Dendritic cell treated with granulocyte-macrophage colony-stimulating factor and Interleukin-4, amounts not matched to agents 40 ng/mL and 50 ng/mL, for 4 days (primary cell): ENCODE data around the gene CTNNA2.

Experiments used
- H3K27ac Mint-ChIP-seq: one replicate; pipeline ENCODE4 v1.8.0; 2022; ENCODE audit warnings: mild to moderate bottlenecking, mixed read lengths
- H3K27me3 Mint-ChIP-seq: one replicate; pipeline ENCODE4 v1.8.0; 2022; ENCODE audit warnings: mild to moderate bottlenecking, mixed read lengths
- H3K36me3 Mint-ChIP-seq: one replicate; pipeline ENCODE4 v1.8.0; 2022; ENCODE audit warnings: low read depth, mixed read lengths
- H3K4me1 Mint-ChIP-seq: one replicate; pipeline ENCODE4 v1.8.0; 2022; ENCODE audit warnings: low read depth, mixed read lengths
- H3K4me3 Mint-ChIP-seq: one replicate; pipeline ENCODE4 v1.8.0; 2022; ENCODE audit warnings: mild to moderate bottlenecking, moderate library complexity, mixed read lengths
- H3K9me3 Mint-ChIP-seq: one replicate; pipeline ENCODE4 v1.8.0; 2022; ENCODE audit warnings: mixed read lengths
- intact Hi-C: fragments of 100-400 bp; cut with micrococcal nuclease; formaldehyde crosslinking; loops from one replicate; pipeline ENCODE4 v1.15.0; 2022

The CTNNA2 gene

DNA sequence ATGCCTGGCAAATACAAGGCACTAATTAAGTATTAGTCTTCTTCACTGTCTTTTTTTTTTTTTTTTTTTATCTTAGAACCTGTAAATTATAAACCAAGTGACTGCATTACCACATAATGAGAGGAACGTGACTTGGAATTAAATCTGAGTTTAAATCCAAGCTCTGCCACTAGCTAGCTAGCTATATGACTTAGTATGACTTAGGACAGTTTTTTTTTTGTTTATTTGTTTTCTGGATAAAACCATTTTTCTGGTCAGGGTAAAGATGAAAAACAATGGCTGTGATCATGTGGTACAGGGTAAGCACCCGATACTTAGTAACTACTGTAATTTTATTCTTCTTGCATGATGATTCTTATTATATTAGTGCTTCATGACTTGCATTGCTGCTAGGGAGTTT lies 983.5 kb downstream of the CTNNA2 start:
- Mint-ChIP-seq H3K4me1 (no peaks in the 10 kb centered on the region), H3K27me3 (no peaks in the 10 kb centered on the region), H3K27ac (no peak overlapping the region), H3K4me3 (no peak overlapping the region), H3K36me3 (no peaks in the 10 kb centered on the region), H3K9me3 (no peaks in the 10 kb centered on the region)
- intact Hi-C loops: no loop called here

DNA sequence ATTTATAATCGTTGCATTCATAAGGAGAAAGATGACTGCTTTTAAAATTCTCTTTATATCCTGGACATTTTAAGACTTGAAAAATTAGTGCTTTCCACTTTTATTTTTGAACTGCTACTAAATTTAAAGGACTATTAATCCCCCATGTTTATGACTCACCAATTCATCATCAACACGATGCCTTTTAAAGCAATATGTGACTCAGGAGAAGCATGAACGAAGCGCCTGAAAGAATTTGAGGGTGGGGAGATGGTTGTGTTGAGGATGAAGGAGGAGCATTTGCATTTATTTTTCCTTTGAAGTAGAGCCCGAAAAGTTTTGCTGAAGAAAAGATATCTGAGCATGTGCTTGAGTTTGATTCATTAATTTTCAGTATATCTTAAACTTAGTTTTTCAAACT lies 983.9 kb downstream of the CTNNA2 start:
- no peak overlapping the region for H3K27ac Mint-ChIP-seq

DNA sequence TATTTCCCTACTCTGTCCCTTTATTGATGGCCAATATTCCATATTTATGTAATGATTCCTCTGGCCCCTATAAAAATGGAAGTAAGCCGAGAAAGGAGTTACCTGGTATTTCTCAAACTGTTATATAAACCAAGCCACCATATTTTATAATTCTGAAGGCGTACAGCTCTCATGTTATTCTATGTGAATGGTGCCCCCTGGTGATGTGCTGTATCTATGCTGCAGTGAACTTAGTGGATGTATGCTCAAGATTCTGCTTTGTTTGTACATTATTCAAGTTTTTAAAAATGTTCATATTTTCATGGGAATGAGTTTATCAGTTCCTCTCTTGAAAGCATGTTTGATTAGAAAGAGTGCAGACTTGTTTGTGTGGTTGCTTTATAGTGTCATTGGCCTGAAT lies 986.2 kb downstream of the CTNNA2 start:
- H3K4me3 Mint-ChIP-seq: no peak overlapping the region
- intact Hi-C loops: no loop called here
- no peaks in the 10 kb centered on the region for H3K27me3 Mint-ChIP-seq
- no peaks in the 10 kb centered on the region for H3K36me3 Mint-ChIP-seq
- H3K9me3 Mint-ChIP-seq: no peaks in the 10 kb centered on the region
- no peaks in the 10 kb centered on the region for H3K4me1 Mint-ChIP-seq
- no peak overlapping the region for H3K27ac Mint-ChIP-seq

More for the DNA sequence above, 983.9 kb downstream of the CTNNA2 start:
- intact Hi-C loops: no loop called here
- Mint-ChIP-seq H3K9me3 (no peaks in the 10 kb centered on the region), H3K4me3 (no peak overlapping the region), H3K36me3 (no peaks in the 10 kb centered on the region), H3K4me1 (no peaks in the 10 kb centered on the region), H3K27me3 (no peaks in the 10 kb centered on the region)

DNA sequence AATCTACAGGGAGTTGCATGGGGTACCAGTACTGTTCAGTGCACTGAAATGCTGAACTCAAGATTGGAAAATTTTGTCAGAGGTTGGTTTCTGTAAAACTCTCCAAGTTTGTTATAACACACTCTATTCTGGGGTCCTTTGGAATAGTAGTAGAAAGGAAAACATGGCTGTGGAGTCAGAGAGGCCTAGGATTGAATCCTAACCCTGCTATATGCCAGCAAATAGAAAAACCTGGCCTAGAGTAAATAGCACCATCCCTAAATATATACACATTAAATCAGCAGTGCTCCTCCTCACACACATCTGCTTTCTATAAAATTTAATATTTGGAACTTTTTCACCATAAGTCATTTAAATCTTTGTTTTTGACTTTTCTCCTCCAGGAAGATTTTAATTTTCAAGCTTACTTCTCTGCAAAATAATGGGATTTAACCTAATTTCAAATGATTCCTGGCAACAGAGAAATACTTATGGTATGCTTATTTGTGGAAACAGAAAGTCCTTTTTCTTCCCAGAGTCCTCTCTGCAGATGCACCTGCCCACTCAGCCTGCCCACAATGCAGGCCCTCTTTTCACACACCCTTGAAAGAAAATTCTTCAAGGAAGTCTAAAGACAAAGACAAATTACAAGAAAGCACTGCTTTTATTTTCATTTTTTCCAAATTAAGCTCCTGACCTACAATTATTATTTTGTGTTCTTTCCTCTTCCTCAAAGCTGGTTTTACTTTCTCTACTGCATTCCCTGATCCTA lies 989.2 kb downstream of the CTNNA2 start:
- Mint-ChIP-seq H3K4me1 (no peaks in the 10 kb centered on the region), H3K4me3 (no peak overlapping the region), H3K27ac (no peak overlapping the region), H3K36me3 (no peaks in the 10 kb centered on the region), H3K27me3 (no peaks in the 10 kb centered on the region), H3K9me3 (no peaks in the 10 kb centered on the region)
- intact Hi-C loops: no loop called here

DNA sequence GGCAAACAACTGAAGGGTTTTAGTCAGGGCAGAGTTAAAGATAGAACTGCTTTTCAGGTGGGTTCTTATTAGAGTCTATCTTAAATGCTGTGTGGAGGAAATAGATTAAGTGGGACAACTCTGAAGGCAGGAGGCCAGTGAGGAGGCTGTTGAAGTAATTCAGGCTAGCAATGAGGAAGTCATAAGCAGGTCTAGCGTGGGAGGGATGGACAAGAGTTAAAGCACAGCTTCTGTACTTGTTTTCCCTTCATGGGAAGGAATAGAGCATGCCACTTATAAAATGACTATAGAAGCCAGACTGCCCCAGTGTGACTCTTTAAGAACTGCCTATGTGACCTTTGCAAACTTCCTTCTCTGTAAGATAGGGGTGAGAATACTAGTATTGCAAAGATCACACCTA lies 993.7 kb downstream of the CTNNA2 start:
- no peaks in the 10 kb centered on the region for H3K27me3 Mint-ChIP-seq
- H3K27ac Mint-ChIP-seq: no peak overlapping the region
- intact Hi-C loops: no loop called here
- H3K9me3 Mint-ChIP-seq: peaks cover 6% of the 10 kb centered on the region
- H3K36me3 Mint-ChIP-seq: no peaks in the 10 kb centered on the region
- no peak overlapping the region for H3K4me3 Mint-ChIP-seq
- H3K4me1 Mint-ChIP-seq: no peaks in the 10 kb centered on the region

DNA sequence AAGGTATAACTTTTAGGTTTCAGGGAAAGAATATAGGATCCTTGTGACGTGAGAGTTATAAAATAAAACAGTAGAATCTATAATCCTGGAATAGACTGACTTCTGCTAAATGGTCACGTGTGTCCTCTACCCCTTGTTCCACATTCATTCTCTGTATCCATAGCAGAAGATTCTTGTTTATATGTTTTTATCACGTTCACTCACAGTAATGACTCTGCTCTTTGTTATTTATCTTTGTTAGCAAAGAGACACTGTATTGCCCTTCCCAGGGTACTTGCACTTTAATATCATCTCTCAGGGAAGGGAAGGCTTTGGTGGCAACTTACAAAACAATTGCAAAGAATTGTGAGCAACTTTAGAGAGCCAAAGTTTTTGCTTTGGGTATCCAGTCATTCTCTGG lies 997.9 kb downstream of the CTNNA2 start:
- H3K4me1 Mint-ChIP-seq: no peaks in the 10 kb centered on the region
- peaks cover 6% of the 10 kb centered on the region for H3K9me3 Mint-ChIP-seq
- H3K36me3 Mint-ChIP-seq: no peaks in the 10 kb centered on the region
- H3K27ac Mint-ChIP-seq: no peak overlapping the region
- no peak overlapping the region for H3K4me3 Mint-ChIP-seq
- no peaks in the 10 kb centered on the region for H3K27me3 Mint-ChIP-seq
- intact Hi-C loops: no loop called here

DNA sequence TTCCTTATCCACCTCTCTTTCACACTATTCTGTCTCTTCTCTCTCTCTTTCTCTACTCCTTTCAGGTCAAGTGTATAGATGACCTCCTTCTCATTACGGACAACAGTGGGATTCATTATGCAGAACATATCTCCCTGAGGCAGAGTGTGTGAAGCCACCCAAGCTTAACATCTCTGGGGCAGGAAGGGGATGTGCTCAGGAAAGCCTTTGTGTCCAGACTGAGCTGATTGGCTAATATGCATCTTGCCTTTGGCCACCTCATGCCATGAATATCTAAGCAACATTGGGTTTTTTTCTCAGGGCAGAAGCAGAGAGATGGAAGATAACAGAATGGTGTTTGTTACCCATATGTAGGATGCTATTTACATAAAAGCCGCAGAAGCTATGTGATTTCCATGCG lies 1003.1 kb downstream of the CTNNA2 start:
- no peaks in the 10 kb centered on the region for H3K27me3 Mint-ChIP-seq
- no peaks in the 10 kb centered on the region for H3K9me3 Mint-ChIP-seq
- intact Hi-C loops: no loop called here
- no peaks in the 10 kb centered on the region for H3K4me1 Mint-ChIP-seq
- H3K4me3 Mint-ChIP-seq: no peak overlapping the region
- H3K27ac Mint-ChIP-seq: no peak overlapping the region
- no peaks in the 10 kb centered on the region for H3K36me3 Mint-ChIP-seq

DNA sequence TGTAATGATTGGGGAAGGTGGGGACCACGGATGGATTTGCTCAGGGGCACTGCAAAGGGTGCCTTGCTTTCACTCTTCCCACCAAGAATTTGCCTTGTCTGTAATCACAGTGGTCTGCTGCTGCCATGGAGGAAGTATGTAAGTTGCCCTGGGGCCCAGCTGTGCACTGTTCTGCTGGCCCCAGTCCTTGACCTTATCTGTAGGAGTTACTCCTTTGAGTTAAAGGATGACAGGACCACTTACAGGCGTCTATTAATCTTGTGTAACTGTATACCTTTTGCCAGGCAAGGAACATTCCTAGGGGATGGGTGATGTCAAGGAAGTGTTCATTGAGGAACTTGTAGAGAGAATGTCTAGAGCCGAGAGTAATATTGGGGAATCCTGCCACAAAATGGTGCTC lies 1004.5 kb downstream of the CTNNA2 start:
- H3K4me3 Mint-ChIP-seq: no peak overlapping the region
- H3K27me3 Mint-ChIP-seq: no peaks in the 10 kb centered on the region
- no peaks in the 10 kb centered on the region for H3K36me3 Mint-ChIP-seq
- no peaks in the 10 kb centered on the region for H3K9me3 Mint-ChIP-seq
- intact Hi-C loops: no loop called here
- H3K4me1 Mint-ChIP-seq: no peaks in the 10 kb centered on the region
- no peak overlapping the region for H3K27ac Mint-ChIP-seq

DNA sequence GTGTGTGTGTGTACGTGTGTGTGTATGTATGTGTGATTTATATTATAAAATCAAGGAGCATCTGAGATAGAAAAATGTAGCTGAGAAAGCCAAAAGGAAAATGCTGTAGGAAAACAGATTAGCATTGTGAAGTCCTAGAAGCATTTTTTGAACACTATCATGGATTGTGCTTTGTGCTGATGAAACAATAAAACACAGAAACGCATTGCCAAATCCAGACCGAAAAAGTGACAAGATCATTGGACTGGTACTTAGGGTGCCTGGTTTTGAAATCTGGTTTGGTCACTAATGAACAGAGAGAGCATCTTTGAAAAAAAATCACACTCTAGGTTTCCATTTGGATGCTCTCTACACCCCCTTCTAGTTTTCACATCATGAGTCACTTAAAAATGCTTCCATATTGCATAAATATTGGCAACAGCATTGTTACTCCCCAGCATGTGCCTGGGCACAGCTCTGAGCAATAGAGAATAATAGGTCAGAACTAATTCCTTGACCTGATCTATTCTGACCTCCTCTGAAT lies 1006.3 kb downstream of the CTNNA2 start:
- no peaks in the 10 kb centered on the region for H3K9me3 Mint-ChIP-seq
- no peaks in the 10 kb centered on the region for H3K4me1 Mint-ChIP-seq
- H3K36me3 Mint-ChIP-seq: no peaks in the 10 kb centered on the region
- intact Hi-C loops: no loop called here
- no peak overlapping the region for H3K27ac Mint-ChIP-seq
- no peak overlapping the region for H3K4me3 Mint-ChIP-seq
- no peaks in the 10 kb centered on the region for H3K27me3 Mint-ChIP-seq

DNA sequence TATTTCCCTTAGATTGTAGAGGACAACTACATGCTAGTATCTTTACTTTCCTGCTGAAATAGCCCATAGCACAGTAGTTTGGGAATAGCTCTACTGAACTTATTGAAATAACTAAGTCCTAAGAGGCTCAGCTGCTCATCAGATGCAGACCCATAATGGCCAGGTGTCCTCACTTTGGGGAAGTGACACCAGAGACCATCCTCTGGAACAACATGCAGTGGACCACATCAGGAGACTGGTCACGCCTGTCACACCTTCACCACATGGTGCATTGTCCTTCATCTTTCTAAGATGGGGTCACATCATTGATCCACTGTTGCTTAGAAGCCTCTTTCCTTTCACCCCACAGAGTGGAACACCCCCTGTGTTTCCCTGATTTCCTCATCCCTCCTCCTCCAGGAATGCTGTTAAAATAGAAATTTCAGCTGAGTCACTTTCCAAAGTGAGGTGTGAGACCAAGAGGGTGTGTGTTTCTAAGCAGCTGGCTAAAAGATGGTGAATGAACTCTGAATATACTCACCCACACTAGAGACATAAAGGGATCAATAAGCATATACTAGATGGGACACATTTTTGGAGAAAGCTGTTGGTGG lies 1006.9 kb downstream of the CTNNA2 start:
- no peaks in the 10 kb centered on the region for H3K27me3 Mint-ChIP-seq
- intact Hi-C loops: no loop called here
- H3K36me3 Mint-ChIP-seq: no peaks in the 10 kb centered on the region
- no peak overlapping the region for H3K4me3 Mint-ChIP-seq
- H3K9me3 Mint-ChIP-seq: no peaks in the 10 kb centered on the region
- no peak overlapping the region for H3K27ac Mint-ChIP-seq
- H3K4me1 Mint-ChIP-seq: no peaks in the 10 kb centered on the region

DNA sequence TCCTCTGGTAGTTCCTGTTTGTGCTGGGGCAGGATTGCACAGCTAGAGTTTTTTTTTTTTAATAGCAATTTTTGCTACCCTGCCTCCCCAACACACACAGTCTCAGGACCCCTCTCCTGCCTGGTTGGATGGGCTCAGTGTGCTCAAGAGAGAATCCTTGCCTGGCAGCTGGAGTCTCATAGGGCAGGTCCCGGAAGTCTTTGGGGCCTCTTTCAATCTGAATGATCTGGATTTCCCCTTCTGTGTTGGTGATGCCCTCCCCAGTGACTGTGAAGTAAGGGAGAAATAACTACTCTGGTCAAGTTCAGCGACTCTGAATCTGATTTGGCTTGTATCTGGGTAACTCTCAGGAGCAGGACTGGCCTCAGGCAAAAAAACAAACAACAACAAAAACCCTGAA lies 1012.3 kb downstream of the CTNNA2 start:
- intact Hi-C loops: no loop called here
- peaks cover 3% of the 10 kb centered on the region for H3K9me3 Mint-ChIP-seq
- no peaks in the 10 kb centered on the region for H3K4me1 Mint-ChIP-seq
- no peaks in the 10 kb centered on the region for H3K36me3 Mint-ChIP-seq
- H3K27ac Mint-ChIP-seq: no peak overlapping the region
- H3K27me3 Mint-ChIP-seq: no peaks in the 10 kb centered on the region
- H3K4me3 Mint-ChIP-seq: no peak overlapping the region

DNA sequence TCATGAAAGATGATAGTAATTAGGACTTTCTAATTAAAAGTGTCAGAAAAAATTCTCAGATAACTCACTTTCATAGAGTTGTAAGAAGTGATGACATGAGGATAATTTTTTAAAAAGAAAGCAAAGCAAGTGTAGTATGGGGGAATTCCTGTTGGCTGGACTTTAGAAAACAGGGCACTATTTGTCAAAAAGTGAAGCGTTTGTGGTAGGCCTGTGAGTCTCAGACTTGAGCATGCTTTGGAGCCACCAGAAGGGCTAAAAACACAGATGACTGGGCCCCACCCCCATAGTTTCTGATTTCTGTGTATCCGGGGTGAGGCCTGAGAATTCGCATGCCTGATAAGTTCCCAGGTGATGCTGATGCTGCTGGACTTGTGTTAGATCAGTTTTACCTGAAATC lies 1014.3 kb downstream of the CTNNA2 start:
- no peaks in the 10 kb centered on the region for H3K4me1 Mint-ChIP-seq
- H3K36me3 Mint-ChIP-seq: no peaks in the 10 kb centered on the region
- no peaks in the 10 kb centered on the region for H3K27me3 Mint-ChIP-seq
- intact Hi-C loops: no loop called here
- peaks cover 15% of the 10 kb centered on the region for H3K9me3 Mint-ChIP-seq
- H3K27ac Mint-ChIP-seq: no peak overlapping the region
- H3K4me3 Mint-ChIP-seq: no peak overlapping the region

DNA sequence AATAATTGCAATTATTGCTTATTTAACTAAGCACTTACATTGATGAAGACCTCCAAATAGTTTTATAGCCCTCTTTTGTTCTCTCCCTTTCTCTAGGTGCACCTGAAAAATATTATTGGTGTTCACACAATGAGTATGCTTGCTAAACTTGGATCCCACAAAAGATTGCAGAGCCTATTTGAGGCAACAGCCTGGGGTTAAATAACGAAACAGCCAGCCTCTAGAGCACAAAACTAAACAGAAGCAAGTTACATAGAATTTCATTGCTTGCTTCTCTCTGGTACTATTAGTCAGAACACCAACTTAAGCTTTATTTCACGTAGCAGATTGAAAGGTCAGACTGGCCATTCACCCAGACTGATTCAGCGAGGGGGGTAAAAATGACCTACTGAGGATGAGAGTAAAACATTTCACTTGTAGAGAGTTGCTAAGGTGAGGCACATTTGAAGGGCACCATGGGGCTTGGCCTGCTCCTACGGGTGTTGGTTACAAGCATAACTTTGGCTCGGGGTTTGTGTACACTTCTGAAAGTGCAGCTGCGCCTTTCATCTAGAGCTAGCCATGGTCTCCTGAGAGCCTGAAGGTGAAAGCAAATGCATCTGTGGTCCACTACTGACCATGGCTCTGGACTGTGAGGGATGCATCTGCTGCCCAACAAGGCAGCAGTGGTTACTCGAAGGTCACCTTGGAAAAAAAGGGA lies 1016.8 kb downstream of the CTNNA2 start:
- H3K9me3 Mint-ChIP-seq: peaks cover 15% of the 10 kb centered on the region

DNA sequence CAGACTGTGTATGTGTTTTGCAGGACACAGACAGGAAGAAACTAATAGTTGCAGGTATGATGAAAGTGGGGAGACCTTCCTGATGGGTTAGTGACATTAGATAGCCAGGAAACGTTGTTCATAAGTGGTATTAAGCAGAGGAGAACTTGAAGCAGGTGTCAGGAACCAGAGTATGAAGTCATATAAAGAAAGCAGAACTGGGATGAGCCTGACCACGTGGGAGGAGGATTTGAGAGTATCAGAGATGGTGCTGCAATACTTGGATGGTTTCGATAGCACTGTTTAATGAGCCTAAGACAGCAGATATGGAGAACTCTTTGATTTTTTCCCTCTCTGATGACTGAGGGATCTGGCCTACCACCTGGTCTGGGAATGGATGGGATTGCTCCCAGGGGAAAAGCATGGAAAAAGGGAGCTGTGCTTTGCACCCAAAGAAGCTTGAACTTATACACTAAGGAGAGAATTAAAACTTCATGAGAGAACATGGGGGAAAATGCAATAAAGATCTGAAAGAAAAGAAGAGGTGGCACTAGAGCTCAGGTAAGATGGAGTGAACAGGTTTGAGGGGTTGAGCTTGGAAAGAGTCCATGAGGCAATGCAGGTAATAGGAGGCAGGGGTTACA lies 1017.7 kb downstream of the CTNNA2 start:
- H3K27ac Mint-ChIP-seq: no peak overlapping the region
- no peaks in the 10 kb centered on the region for H3K27me3 Mint-ChIP-seq
- intact Hi-C loops: no loop called here
- no peaks in the 10 kb centered on the region for H3K36me3 Mint-ChIP-seq
- no peak overlapping the region for H3K4me3 Mint-ChIP-seq
- H3K9me3 Mint-ChIP-seq: peaks cover 15% of the 10 kb centered on the region
- no peaks in the 10 kb centered on the region for H3K4me1 Mint-ChIP-seq

More for the DNA sequence above, 1016.8 kb downstream of the CTNNA2 start:
- Mint-ChIP-seq H3K4me3 (no peak overlapping the region), H3K27ac (no peak overlapping the region), H3K27me3 (no peaks in the 10 kb centered on the region), H3K4me1 (no peaks in the 10 kb centered on the region), H3K36me3 (no peaks in the 10 kb centered on the region)
- intact Hi-C loops: no loop called here
